ENCODE data around the gene CLPTM1L.
"Not testable (repeated sequence)": the region's sequence is repeated elsewhere in the genome, so short reads cannot be mapped to it uniquely, and the experiment has no call there.

The CLPTM1L gene

DNA sequence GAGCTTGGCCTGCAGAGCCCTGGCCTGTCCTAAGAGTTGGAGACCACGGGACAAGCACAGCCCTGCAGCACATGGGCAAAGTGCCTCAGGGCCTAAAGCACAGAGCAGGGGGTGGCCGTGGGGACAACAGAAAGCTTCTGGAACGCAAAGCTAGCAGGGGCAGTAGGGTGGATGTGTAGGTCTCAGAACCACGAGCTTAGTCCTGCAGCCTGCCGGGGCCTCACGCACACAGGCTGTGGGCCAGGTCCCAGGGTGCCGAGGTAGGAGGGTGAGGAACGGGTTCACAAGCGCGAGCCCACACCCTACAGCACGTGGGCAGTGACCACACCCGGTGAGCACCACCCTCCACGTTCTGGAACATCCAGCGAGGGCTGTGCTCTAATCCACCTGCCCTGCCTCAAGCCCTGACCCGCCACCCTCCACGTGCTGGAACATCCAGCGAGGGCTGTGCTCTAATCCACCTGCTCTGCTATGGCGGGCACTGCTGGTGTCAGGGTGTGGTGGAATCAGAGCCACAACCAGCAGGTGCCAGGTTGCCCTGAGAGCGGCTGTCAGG, 9.3 kb downstream of the CLPTM1L start:
- no peak for TF ChIP-seq CTCF (conservative IDR thresholded peaks at IDR 0.05; ENCODE audit: low read depth, low read length)
- H3K4me2 ChIP-seq, result no peak overlapping the region
- H3K27ac ChIP-seq, result no peak overlapping the region
- H3K36me3 ChIP-seq (ENCODE audit: insufficient read depth), result peaks cover 43% of the 10 kb centered on the region; the same call in 1 of the 2 replicates
- peaks cover 4% of the 10 kb centered on the region for H3K4me1 ChIP-seq (ENCODE audit: low read depth, poor library complexity, severe bottlenecking)
- no peaks in the 10 kb centered on the region for H4K20me1 ChIP-seq (ENCODE audit: insufficient read depth)
- no peaks in the 10 kb centered on the region for H3K27me3 ChIP-seq (ENCODE audit: insufficient read depth, low read depth)
- H3K9ac ChIP-seq, result no peak overlapping the region
- peaks cover 71% of the 10 kb centered on the region for H3K79me2 ChIP-seq (ENCODE audit: insufficient read depth, low read depth)
- H2AFZ ChIP-seq (ENCODE audit: low read depth), result no peak overlapping the region
- H3K4me3 ChIP-seq (IDR thresholded peaks at IDR 0.05; ENCODE audit: insufficient read depth, low read depth, low read length), result no peak overlapping the region

GRCh38 chr5:1334831-1335539, 9.9 kb downstream of the CLPTM1L start:
- Histone ChIP-seq H3K36me3 (ENCODE audit: insufficient read depth) (peaks cover 37% of the 10 kb centered on the region; the same call in 1 of the 2 replicates), H3K27ac (no peak overlapping the region), H3K4me3 (IDR thresholded peaks at IDR 0.05; ENCODE audit: insufficient read depth, low read depth, low read length) (no peak overlapping the region), H3K9ac (no peak overlapping the region), H4K20me1 (ENCODE audit: insufficient read depth) (no peaks in the 10 kb centered on the region), H3K4me1 (ENCODE audit: low read depth, poor library complexity, severe bottlenecking) (peaks cover 4% of the 10 kb centered on the region), H3K4me2 (no peak overlapping the region), H2AFZ (ENCODE audit: low read depth) (no peak overlapping the region), H3K79me2 (ENCODE audit: insufficient read depth, low read depth) (peaks cover 71% of the 10 kb centered on the region), H3K27me3 (ENCODE audit: insufficient read depth, low read depth) (no peaks in the 10 kb centered on the region)
- no peak for TF ChIP-seq CTCF (conservative IDR thresholded peaks at IDR 0.05; ENCODE audit: low read depth, low read length)

DNA sequence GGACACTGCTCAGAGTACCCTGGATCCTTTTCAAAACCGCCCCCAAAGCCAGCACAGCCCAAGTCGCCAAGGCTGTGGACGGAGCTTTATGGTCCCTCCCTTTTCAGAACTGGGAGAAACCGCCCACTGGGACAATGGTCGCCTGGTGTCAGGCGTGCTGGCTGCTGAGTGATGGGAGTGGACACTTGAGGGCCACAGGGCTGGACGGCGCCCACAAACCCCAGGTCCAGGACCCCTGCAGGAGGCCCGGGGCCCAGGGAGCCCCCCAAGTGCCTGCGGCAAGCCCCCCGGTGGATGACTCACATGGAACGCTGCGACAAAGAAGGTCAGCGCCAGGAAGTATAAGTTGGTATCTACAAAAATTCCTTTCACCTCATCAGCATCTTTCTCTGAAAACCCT, 10.9 kb downstream of the CLPTM1L start:
- Histone ChIP-seq H3K27me3 (ENCODE audit: insufficient read depth, low read depth) (no peaks in the 10 kb centered on the region), H3K4me3 (IDR thresholded peaks at IDR 0.05; ENCODE audit: insufficient read depth, low read depth, low read length) (no peak overlapping the region), H3K4me2 (no peak overlapping the region), H3K9ac (no peak overlapping the region), H4K20me1 (ENCODE audit: insufficient read depth) (no peaks in the 10 kb centered on the region), H3K36me3 (ENCODE audit: insufficient read depth) (peaks cover 35% of the 10 kb centered on the region; the same call in 1 of the 2 replicates), H3K79me2 (ENCODE audit: insufficient read depth, low read depth) (peaks cover 68% of the 10 kb centered on the region), H3K27ac (no peak overlapping the region), H2AFZ (ENCODE audit: low read depth) (no peak overlapping the region), H3K4me1 (ENCODE audit: low read depth, poor library complexity, severe bottlenecking) (peaks cover 5% of the 10 kb centered on the region)
- no peak for TF ChIP-seq CTCF (conservative IDR thresholded peaks at IDR 0.05; ENCODE audit: low read depth, low read length)

GRCh38 chr5:1333286-1333685, 11.6 kb downstream of the CLPTM1L start:
- not testable (repeated sequence) for H2AFZ ChIP-seq (ENCODE audit: low read depth)

DNA sequence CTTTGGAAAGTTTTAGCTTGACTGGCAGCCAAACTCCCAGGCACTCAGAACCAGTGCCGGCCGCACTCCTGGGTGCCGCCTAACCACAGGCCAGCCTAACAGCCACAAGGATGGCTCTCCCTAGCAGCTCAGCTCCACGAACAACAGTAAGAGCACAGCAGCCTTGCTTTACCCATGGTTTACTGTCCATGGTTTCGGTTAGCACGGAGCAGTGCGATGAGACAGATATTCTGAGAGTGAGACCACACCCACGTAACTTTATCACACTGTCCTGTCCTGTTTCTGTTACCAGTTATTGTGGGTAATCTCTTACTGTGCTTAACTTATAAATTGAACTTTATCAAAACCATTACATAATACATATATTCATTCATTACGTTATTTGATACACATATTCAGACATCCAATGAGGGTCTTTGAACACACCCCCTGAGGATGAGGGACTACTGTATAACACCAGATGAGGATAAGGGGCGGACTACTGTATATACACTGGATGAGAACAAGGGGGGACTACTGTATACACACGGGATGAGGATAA, 12.4 kb downstream of the CLPTM1L start:
- H3K4me1 ChIP-seq (ENCODE audit: low read depth, poor library complexity, severe bottlenecking), result peaks cover 11% of the 10 kb centered on the region
- H2AFZ ChIP-seq (ENCODE audit: low read depth), result no peak overlapping the region
- H3K27ac ChIP-seq, result no peak overlapping the region; the same call in 1 of the 2 replicates
- no peak overlapping the region for H3K9ac ChIP-seq
- no peaks in the 10 kb centered on the region for H4K20me1 ChIP-seq (ENCODE audit: insufficient read depth)
- no peak for TF ChIP-seq CTCF (conservative IDR thresholded peaks at IDR 0.05; ENCODE audit: low read depth, low read length)
- no peak overlapping the region for H3K4me3 ChIP-seq (IDR thresholded peaks at IDR 0.05; ENCODE audit: insufficient read depth, low read depth, low read length)
- H3K4me2 ChIP-seq, result no peak overlapping the region
- H3K79me2 ChIP-seq (ENCODE audit: insufficient read depth, low read depth), result peaks cover 63% of the 10 kb centered on the region
- H3K27me3 ChIP-seq (ENCODE audit: insufficient read depth, low read depth), result no peaks in the 10 kb centered on the region
- H3K36me3 ChIP-seq (ENCODE audit: insufficient read depth), result peaks cover 31% of the 10 kb centered on the region; the same call in 1 of the 2 replicates

More at GRCh38 chr5:1333286-1333685, 11.6 kb downstream of the CLPTM1L start:
- peaks cover 68% of the 10 kb centered on the region for H3K79me2 ChIP-seq (ENCODE audit: insufficient read depth, low read depth)
- not testable (repeated sequence) for H3K4me2 ChIP-seq; H4K20me1 ChIP-seq (ENCODE audit: insufficient read depth); H3K27ac ChIP-seq; H3K4me3 ChIP-seq (IDR thresholded peaks at IDR 0.05; ENCODE audit: insufficient read depth, low read depth, low read length); H3K27me3 ChIP-seq (ENCODE audit: insufficient read depth, low read depth); H3K9ac ChIP-seq
- peaks cover 11% of the 10 kb centered on the region for H3K4me1 ChIP-seq (ENCODE audit: low read depth, poor library complexity, severe bottlenecking)
- peaks cover 35% of the 10 kb centered on the region; the same call in 1 of the 2 replicates for H3K36me3 ChIP-seq (ENCODE audit: insufficient read depth)
